Peyer's patch (tissue), 4 donors: ENCODE data around the gene ELMO1.

Experiments used
- CTCF ChIP-seq, 6 experiments: fragments of 450-650 bp in 4 of 6; fragments of 200-600 bp in 2 of 6; sonication (generic) in 1 of 6; IDR thresholded peaks; one replicate each; pipeline ENCODE4 v1.5.1; 2017 to 2019; ENCODE audit warnings: antibody characterized with exemption in 6 of 6, mild to moderate bottlenecking in 3 of 6, moderate library complexity in 1 of 6
- POLR2A ChIP-seq, 2 donors: fragments of 450-650 bp; IDR thresholded peaks; one replicate each; pipeline ENCODE4 v1.5.1; 2017; ENCODE audit warnings: antibody characterized with exemption in 2 of 2, mild to moderate bottlenecking in 2 of 2, moderate library complexity in 2 of 2

- no peak for TF ChIP-seq CTCF (IDR thresholded peaks at IDR 0.05)
- no peak for TF ChIP-seq POLR2A (IDR thresholded peaks at IDR 0.05)
Observed at GRCh38 chr7:37409461-37409860, 39.2 kb downstream of the ELMO1 start.
